ENCODE data around the gene PFKM. TPM values are rescaled to one million over a fixed set of nuclear protein-coding genes. Genes with fewer than 3 reads are reported as not detected.

PFKM gene
- total RNA-seq, result 112 TPM

GRCh38 chr12:48119078-48119833 is at the start of gene PFKM:
TSS of gene PFKM (plus strand) at chr12:48119364. CDS start at chr12:48122775, 3,411 bp downstream.
- peak; percentile 83 for DNase-seq

- no peak for DNase-seq
These were observed 49.1 kb upstream of the PFKM start for GRCh38 chr12:48070033-48070432.

- no peak for DNase-seq
These were observed 48.4 kb upstream of the PFKM start for GRCh38 chr12:48070731-48071130.

GRCh38 chr12:48071808-48072207 is 47.4 kb upstream of the PFKM start:
- no peak for DNase-seq

- no peak for DNase-seq
These were observed 46.9 kb upstream of the PFKM start for GRCh38 chr12:48072266-48072665.

- DNase-seq, result no peak
These were observed 44.9 kb upstream of the PFKM start for GRCh38 chr12:48074266-48074665.

GRCh38 chr12:48075832-48076231 is 43.3 kb upstream of the PFKM start:
- DNase-seq, result no peak

GRCh38 chr12:48077111-48077510 is 42.1 kb upstream of the PFKM start:
- DNase-seq, result no peak

- DNase-seq, result no peak
These were observed 40.3 kb upstream of the PFKM start for GRCh38 chr12:48078901-48079300.

- no peak for DNase-seq
These were observed 38.9 kb upstream of the PFKM start for GRCh38 chr12:48080285-48080684.

- DNase-seq, result no peak
These were observed 38.3 kb upstream of the PFKM start for GRCh38 chr12:48080821-48081220.

- DNase-seq, result no peak
These were observed 35.1 kb upstream of the PFKM start for GRCh38 chr12:48084066-48084465.

GRCh38 chr12:48084841-48085460 is 34.2 kb upstream of the PFKM start:
- no peak for DNase-seq

GRCh38 chr12:48086327-48086726 is 32.8 kb upstream of the PFKM start:
- DNase-seq, result no peak

- DNase-seq, result no peak
These were observed 26.6 kb upstream of the PFKM start for GRCh38 chr12:48092611-48093010.

- DNase-seq, result no peak
These were observed 14.6 kb upstream of the PFKM start for GRCh38 chr12:48104531-48104930.

GRCh38 chr12:48105321-48105866 is 13.8 kb upstream of the PFKM start:
- DNase-seq, result no peak

- peak; percentile 89 for DNase-seq
These were observed 13.1 kb upstream of the PFKM start, which contains the start of gene SENP1 for GRCh38 chr12:48105867-48106680. TSS of gene SENP1 (minus strand) at chr12:48106079. CDS start at chr12:48101472, 4,607 bp downstream.

GRCh38 chr12:48106681-48107613 is 12.2 kb upstream of the PFKM start:
- no peak for DNase-seq

GRCh38 chr12:48109424-48109823 is 9.7 kb upstream of the PFKM start:
- DNase-seq, result no peak

- no peak for DNase-seq
These were observed 8.4 kb upstream of the PFKM start for GRCh38 chr12:48110691-48111311.
